GM19324 (cell line): Measurements from ENCODE around the gene SLC35D1.
"Not testable (repeated sequence)": the region's sequence is repeated elsewhere in the genome, so short reads cannot be mapped to it uniquely, and the experiment has no call there.

Experiments
- ATAC-seq: cut with Tn5 transposase; IDR thresholded peaks from one replicate; pipeline ENCODE4 v1.9.1; 2021; ENCODE audit warnings: mild to moderate bottlenecking, moderate library complexity; ENCODE audit not compliant: unreplicated experiment, low FRiP score

The SLC35D1 gene

DNA sequence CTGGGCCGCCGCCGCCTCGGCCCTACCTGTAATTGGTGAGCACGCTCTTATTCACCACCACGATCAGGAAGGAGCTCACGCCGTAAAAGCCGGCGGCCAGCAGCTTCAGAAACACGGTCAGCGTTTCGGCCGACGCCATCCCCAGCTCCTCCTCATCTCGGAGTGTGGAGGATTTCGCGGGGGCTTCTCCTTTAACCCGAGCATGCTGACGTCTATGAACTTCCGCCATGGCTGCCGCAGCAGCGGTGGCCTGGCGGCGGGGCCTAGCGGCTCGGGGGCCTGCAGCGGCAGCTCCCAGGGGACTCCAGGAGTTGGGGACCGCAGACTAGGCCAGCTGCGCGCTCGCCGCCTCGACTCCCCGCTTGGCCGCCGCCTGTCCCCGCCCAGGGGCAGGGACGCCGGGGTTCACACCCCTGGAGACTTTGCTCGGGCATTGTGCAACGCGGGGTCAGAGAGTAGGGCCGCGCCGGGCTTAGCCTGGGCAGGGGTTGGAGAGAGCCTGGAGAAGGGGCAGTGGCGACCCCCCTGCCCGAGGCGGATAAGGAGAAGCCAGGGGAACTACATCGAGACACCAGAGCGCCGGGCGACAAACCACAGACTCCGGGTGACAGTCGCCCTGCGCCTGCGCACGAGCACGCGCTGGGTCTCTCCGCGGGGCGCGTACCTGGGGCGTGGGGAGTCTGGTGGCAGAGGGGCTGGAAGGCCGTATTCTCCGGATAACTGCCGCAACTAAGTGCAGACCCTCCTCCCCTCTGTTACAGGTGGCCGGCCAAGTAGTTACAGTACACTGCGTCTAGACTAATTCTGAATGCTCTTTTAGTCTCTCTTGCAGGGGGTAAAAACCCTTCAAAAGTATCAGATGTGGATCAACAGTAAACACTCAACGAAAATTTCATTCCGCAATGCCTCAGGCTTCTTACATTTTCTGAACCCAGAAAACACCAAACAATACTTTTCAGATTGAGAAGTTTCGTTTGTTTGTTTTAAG lies at the start of gene SLC35D1:
Gene SLC35D1, minus strand, starts transcription at position 364 of the 988 bp plus-strand sequence. Its CDS starts 135 bp downstream, at position 229.
- ATAC-seq = peak; percentile 91

DNA sequence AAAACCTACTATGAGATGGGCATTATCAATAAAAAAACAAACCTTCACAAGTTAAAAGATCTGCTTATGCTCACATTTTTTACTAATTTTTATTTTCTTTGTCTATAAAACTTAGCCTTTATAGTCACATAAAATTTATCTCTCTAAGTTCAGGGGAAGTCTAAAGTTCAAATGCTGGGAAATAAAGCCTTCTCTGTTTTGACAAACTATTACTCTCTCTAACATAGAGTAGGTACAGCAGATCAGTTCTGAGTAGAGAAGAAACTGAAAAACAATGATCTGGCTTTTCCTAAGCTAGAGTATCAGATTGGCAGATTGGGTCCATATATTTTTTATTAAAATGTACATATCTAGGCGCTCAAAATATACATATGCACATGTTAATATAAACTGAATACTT lies 49.6 kb upstream of the SLC35D1 start:
- ATAC-seq = no peak

DNA sequence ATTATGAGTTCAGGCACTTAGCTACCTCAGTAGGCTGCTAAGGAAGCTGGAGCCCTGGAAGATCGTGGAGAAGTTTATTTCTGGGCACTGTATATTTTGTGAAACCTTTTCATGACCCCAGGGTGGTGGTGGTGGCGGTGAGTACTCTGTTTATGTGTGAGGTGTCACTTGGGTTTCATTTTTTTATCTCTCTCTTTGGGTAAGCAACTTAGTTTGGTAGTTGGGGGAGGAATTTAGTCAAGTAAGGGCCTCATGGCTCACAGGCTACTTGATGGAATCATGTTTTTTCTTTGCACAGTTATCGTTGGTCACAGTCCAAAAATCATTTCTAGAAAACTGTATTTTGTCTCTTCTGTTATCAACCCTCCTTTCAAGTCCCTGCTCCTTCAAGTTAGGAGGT lies 46.9 kb upstream of the SLC35D1 start:
- ATAC-seq = no peak

DNA sequence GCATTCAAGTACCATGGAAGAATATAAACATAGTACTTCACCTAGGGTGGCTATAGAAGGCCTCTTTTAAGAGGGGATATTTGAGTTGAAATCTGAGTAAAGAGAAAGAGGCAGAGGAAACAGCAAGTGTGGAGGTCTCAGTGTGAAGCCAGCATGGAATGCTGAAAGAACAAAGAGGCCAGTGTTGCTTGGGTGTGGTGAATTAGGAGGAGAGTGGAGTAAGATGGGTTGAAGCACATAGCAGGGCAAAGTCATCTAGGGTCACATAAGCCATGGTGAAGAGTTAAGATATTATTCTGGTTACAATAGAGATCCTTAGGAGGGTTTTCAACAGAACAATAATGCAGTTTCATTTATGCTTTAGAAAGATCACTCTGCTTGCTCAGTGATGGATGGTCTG lies 43.4 kb upstream of the SLC35D1 start:
- no peak for ATAC-seq

DNA sequence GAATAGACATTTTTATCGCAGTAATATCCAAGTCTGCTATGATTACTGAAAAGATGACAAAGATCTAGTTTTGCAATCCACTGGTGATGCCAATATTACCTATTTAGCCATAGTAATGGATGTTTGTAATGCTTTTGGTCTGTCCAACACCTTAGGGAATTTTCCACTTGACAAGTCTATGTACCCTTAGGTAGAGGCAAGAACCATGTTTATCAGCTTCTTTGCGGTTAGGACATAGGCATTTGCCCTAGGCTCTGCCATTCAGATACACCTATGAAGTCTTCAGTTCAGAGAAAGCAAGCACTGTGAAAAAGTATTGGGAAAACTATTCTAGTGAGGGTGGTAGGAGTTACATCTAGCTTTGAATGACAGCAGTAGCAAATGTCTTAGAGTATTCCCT lies 40.2 kb upstream of the SLC35D1 start:
- no peak for ATAC-seq

GRCh38 chr1:67089685-67090208 lies 35.8 kb upstream of the SLC35D1 start:
- ATAC-seq = no peak

GRCh38 chr1:67088440-67088839 lies 34.5 kb upstream of the SLC35D1 start:
- no peak for ATAC-seq

GRCh38 chr1:67085326-67085725 lies 31.4 kb upstream of the SLC35D1 start:
- no peak for ATAC-seq

GRCh38 chr1:67084765-67085318 lies 30.9 kb upstream of the SLC35D1 start:
- no peak for ATAC-seq

GRCh38 chr1:67078291-67078690 lies 24.3 kb upstream of the SLC35D1 start:
- ATAC-seq = no peak

DNA sequence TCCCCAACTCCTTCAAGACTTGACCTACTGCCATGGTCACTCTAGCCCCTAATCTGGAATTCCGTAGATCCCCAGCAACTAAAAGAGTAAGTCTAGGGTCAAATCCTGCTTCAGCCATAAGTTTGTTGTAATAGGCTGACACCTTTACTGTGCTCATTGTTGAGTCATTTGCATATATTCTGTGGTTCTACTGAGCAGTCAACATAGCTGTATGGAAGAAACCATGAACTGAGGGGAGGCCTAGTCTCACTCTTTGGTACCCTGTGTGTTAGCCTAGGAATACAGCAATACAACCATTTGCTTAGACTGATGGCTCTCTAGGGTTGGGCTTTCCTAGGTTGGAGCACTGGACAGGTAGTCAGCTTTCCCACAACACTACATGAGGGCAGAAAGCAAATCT lies 23.6 kb upstream of the SLC35D1 start:
- no peak for ATAC-seq

GRCh38 chr1:67072749-67073148 lies 18.8 kb upstream of the SLC35D1 start:
- no peak for ATAC-seq

DNA sequence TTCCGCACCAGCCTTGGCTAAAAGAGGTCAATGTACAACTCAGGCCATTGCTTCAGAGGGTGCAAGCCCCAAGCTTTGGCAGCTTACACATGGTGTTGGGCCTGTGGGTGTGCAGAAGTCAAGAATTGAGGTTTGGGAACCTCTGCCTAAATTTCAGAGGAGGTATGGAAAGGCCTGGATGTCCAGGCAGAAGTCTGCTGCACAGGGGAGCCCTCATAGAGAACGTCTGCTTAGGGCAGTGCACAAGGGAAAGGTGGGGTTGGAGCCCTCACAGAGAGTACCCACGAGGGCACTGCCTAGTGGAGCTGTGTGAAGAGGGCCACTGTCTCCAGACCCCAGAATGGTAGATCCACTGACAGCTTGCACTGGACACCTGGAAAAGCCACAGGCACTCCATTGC lies 13.7 kb upstream of the SLC35D1 start:
- not testable (repeated sequence) for ATAC-seq

- no peak for ATAC-seq
Observed at GRCh38 chr1:67062412-67062811, 8.5 kb upstream of the SLC35D1 start.

DNA sequence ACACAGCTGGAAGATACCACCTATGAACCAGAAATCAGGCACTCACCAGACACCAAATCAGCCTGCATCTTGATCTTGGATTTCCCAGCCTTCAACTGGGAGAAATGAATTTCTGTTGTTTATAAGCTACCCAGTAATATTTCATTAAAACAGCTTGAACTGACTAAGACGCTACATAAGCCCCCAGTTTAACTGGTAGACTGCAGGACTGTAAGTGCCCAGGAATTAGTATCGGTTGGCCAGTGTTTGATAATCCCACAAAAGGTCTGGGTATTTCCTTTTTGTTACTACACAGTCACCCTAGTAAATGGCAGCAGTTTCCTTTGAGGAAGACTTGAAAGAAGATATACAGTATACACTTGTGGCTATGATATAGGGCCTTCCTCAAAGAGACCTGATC lies 7.3 kb upstream of the SLC35D1 start:
- no peak for ATAC-seq

DNA sequence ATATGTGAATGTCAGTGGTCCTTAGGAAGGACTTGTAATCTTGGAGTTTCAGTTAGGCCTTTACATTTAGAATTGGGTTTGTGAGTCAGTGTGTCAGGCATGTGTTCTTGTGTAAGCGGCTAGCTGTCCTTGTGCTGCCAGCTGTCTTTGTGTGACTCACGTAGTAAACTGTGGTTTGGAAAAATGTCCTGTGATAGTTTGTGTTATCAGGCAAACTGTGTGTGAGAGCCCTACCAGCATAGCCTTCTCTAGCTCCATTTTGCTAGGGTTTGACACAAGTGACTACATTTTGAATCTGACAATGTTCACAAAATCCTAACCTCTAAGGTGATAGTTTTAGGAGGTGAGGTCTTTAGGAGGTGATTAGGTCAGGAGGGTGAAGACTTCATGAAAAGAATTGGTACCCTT lies 6.9 kb upstream of the SLC35D1 start:
- ATAC-seq = no peak

DNA sequence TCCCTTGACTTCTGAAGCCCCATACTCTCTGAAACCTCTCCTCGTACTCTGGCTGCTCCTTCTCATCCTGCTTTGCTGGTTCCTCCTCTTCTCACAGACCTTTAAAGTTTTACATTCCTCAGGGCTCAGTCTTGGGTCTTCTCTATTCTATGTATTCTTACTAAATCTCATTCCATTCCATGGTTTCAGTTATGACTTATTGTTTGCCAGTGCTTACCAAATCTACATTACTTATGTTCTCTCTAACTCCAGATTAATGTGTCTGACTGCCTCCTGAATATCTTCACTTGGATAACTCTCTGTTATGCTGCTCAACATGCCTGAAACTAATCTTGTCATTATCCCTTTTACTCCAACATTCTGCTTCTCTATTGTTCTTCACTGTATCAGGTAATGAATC lies 5.4 kb upstream of the SLC35D1 start:
- ATAC-seq = no peak

DNA sequence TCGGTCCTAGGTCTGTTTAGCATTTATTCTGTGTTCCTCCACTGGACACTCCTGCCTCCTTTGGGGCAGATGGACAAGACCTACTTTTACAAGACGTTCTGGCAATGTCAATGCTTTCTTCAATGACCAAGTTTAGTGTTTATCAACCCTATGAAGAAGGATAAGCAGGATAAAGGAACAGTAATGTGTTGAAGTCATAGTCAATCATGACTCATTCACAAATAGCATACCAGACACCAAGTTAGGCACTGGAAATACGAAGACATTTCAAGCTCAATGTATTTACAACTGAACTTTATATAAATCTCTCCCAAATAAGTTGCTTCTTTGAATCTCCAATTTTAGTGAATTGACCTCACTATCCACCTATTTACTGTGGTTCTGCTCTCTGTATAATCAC lies 4.8 kb upstream of the SLC35D1 start:
- ATAC-seq = no peak

DNA sequence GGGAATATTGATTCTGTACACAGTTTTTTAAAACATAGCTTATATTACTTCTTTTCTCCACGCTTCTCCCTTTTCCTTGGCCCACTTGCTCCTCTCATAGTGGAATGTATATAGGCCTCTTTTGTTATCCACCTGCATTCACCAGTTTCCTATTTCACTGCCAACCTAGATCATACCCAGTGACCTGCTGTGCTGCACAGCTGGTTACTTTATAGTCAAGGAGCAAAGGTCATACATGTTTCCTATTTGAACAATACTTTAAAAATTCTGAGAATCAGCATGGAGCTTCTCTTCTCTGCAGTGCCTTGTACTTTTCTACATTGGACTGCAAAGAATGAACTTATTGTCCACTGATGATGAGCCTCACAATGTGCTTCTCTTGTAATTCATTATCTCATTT lies 4.3 kb upstream of the SLC35D1 start:
- ATAC-seq = no peak

DNA sequence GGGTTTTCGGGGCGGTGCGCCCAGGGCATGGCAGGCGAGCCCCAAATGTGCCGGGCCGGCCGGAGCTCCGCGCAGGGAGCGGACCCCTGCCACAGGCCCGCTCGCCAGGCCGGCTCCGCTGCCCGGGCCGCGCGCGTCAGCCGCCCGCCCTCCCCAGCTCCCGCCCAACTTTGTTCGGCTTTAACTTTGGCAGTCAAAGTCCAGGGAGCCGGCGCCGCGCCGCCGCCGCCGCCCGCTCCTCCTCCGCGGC lies 488 bp downstream of the SLC35D1 start:
- ATAC-seq = peak; percentile 42

- no peak for ATAC-seq
Observed at GRCh38 chr1:67052741-67053534, 1.0 kb downstream of the SLC35D1 start.
